GM21367 (cell line): ENCODE data around the gene KLHL18.
"Not testable (repeated sequence)": the region's sequence is repeated elsewhere in the genome, so short reads cannot be mapped to it uniquely, and the experiment has no call there.

Source experiments
- ATAC-seq: cut with Tn5 transposase; IDR thresholded peaks from one replicate; pipeline ENCODE4 v1.9.1; 2021; ENCODE audit not compliant: unreplicated experiment

KLHL18 gene

GRCh38 chr3:47282424-47283192, at the start of gene KLHL18, which contains the start of gene KIF9:
TSS of gene KLHL18 (plus strand) at chr3:47282944. CDS start at chr3:47282966, 22 bp downstream.
TSS of gene KIF9 (minus strand) at chr3:47282799. CDS start at chr3:47277374, 5,425 bp downstream.
- peak; percentile 66 for ATAC-seq

DNA sequence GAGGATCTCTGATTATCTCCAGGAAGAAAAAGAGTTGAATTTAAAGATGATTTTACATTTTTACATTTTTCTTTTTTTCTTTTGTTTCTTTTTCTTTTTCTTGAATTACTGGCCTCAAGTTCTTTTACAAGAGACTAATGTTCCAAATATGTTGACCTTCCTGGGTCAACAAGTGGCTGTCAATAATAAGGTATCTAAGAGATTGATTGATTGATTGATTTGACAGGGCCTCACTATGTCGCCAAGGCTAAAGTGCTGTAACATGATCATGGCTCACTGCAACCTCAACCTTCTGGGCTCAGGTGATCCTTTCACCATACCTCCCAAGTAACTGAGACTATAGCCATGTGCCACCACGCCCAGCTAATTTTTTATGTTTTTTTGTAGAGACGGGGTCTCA, 44.7 kb upstream of the KLHL18 start:
- ATAC-seq: no peak

DNA sequence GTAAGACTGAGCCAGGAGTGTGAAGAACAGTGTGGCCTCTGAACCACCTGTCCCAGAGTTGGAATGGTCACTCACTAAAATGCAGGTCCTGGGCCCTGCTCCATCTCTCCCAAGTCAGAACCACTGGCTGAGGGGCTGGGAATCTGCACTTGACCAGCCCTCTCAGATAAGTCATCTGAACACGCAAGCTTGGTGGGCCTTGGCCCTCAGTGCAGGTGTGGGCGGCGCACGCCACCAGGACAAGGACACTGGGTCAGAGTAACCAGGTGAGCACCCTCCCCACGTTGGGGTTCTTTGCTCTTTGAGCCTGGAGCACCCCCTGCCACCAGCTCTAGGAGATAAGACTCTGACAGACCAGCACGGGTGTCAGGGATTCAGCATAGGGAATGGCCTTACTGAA, 42.8 kb upstream of the KLHL18 start:
- no peak for ATAC-seq

DNA sequence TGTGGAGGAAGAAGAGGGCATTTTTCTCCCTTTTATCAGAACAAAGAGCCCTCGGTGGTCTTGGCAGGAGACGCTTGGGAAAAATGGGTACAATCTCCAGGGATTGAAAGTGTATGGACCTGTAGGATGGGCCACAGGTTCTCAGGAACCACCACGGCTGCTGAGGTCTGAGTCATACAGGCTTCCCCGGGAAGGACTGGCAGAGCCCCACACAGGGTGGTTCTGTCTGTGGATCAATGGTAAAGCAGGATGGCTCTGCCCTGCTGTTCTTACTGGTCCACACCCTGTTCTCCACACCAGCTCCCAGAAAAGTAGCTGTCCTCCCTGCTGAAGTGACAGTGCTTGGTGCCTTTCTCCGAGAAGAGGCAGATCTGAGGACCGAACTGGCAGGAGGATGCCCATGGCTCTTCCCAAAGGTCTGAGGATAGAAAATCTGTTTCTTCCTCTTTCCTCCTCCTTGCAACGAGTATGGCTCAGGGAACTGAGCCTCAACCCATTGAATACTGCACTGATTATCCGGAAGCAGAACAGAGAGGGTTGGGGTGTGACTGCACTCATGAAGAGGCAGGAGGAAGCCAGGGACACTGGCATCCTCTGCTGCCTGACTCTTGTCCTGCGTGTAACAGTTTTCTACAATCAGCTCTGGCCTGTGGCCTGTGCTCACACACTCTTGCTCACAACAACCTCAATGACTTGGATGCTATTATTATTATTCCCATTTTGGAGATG, 39.2 kb upstream of the KLHL18 start:
- ATAC-seq: no peak

DNA sequence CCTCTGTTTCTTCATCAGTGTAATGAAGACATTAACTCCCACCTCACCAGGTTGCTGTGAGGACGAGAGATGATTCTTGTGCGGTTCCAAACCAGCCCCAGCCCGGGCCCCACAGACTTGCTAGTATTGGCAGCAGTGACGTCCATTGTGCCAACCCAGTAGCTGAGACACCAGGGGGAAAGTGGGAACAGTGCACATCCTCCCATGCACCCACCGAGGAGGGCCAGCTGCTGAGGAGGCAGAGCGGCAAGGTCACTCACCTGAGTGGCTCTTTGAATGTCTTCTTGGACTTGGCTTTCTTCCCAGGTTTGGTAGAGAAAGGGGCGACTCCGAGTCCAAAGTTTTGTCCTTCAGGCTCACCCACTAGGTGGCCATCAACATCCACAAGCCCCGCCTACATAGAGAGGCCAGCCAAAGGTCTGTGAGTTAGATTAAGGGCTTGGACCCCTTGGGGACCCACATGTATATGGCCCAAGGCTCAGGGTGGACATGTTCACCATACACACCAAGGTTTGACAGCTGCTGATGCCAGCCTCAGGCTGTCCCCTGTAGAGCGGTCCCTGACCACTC, 38.1 kb upstream of the KLHL18 start:
- ATAC-seq: no peak

GRCh38 chr3:47245271-47245670, 37.5 kb upstream of the KLHL18 start:
- ATAC-seq: no peak

DNA sequence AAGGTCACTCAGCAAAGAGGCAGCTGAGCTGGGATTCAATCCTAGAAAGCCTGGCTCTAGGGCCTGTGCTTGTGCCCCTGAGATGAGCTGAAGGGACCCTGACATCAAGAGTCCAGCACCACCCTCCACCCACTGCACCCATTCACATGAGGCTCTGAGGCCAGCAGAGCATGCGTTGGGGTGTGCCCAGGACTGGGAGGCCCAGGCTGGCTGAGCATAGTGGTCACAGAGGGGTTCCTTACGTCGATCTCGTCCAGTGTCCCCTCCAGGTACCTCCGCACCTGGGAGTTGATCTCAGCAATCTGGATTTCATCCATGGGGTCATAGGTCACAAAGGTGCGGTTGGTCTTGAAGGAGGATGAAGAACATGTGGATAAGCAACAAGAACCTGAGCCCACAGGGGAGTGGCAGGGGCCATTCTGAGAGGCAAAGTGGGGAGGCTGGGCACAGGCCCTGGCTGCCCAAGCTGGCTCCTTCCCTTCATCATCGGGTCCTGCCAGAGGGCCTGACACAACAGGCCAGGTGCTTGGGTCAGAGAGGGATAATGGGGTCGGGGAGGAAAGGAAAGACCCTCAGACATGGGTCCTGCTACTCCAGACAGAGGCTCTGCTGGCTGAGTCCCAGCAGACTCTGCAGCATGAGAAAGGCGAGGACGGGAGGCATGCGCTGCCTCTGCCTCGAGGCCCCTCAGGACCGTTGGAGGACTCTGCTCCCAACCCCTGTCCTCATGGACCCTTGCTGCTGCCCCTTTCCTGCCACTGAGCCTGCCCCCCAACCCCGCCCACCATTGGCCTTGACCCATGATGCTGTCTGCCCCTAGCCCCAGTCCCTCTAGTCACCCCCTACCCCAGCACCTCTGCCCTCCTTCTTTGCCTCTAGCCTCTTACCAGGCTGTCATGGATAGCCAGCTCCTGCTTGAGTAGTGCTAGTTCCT, 35.3 kb upstream of the KLHL18 start:
- no peak for ATAC-seq

DNA sequence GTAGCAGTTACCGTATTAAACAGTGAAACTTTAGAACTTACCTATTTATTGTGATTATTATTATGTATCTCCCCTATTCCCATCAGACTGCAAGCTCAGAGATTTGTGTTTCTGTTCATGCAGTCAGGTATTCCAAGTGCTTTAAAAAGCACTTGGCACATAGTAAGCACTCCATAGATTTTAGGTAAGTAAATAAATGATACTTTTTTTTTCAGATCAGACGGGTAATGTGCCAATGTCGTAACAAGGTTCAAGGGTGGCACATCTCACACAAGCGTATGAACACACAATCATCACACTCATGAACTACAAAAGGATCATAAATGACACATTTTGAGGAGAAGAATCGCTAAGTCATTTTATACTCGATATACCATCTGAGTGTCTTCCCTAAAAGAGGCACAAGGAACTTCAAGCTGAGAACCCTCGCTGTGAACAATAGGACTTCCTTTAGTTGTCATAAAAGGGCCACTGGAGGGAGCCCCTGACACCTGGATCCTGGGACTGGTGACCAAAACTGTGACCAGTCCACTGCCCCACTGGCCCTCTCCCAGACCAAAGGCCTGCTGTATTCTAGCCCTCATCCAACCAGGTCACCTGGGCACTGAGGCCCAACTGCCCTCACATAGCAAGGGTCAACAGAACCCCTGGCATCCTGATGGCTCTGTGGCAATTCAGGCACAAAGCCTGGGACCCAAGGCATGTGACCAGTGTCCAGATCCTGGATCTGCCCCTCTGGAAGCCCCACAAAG, 32.3 kb upstream of the KLHL18 start:
- ATAC-seq: no peak

GRCh38 chr3:47251085-47251484, 31.7 kb upstream of the KLHL18 start:
- ATAC-seq: not testable (repeated sequence)

DNA sequence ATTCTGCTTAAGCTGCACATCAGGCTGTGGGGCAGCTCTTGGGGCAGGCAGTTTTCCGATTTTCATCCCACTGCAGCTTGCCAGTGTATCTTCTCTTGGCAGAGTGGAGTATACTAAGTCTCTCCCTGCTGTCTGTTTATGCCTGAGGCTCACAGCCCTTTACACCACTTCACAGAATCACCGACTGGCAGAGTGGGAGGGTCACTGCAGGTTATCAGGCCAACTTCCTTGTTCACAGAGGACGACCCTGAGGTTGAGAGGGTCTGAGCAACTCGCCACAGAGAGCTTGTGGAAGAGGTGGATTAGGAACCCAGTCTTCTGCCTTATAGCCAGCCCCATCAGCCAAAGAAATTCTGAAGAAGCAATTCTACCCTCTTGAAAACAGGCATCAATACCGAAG, 31.1 kb upstream of the KLHL18 start:
- ATAC-seq: no peak

GRCh38 chr3:47256331-47256730, 26.4 kb upstream of the KLHL18 start:
- not testable (repeated sequence) for ATAC-seq

DNA sequence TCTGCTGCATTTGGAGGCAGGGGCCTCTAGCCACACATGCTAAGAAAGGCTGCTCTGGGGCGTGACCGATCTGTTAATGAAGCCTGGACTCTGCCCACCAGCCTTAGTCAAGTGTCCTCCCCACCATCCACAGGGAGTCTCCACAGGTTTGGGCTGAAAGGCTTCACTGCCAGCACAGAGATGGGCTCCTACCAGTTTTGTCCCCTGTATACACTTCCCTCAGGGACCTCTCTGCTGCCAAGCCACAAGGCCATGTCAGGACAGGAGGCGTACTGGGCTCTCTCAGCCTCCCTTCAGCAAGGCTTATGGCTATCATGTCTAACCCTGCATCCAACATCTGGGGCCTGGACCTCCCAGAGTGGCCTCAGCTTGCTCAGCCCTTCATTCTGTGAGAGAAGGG, 23.6 kb upstream of the KLHL18 start:
- no peak for ATAC-seq

DNA sequence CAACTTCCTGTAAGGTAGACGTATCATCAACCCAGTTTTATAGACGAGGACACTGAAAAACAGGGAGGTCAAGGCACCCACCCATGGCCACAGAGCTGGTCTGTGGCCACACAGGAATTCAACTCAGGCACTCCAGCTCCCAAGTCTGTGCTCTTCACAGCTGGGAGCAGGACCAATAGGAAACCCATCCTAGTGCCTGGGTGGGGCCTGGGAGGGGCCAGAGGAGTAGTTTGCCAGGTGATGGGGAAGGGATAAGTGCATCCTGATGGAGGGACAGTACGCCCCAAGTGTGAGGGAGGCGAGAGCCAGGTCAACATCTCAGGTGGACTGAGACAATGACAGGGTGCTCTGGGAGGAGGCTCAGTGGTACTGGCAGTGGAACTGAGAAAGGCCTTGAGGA, 22.1 kb upstream of the KLHL18 start:
- no peak for ATAC-seq

GRCh38 chr3:47261301-47261700, 21.4 kb upstream of the KLHL18 start:
- no peak for ATAC-seq

DNA sequence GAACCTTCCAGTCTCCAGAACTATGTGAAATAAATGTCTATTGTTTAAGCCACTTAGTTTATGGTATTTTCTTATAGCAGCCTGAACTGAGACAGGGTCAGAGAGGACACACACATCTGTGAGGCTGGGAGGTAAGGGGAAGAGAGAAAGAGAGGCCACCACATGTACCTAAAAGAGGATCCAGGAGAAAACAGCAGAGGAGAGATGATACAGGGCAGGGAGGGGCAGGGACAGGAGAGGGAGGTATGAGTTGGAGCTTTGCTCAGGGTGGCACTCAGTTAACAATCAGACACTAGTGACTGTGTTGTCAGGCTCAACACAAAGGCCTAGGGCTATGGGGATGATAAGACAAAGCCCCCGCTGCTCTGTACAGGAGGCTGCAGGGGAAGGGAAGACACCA, 17.7 kb upstream of the KLHL18 start:
- no peak for ATAC-seq

- ATAC-seq: no peak
These were observed 16.9 kb upstream of the KLHL18 start for GRCh38 chr3:47265725-47266428.

- ATAC-seq: no peak
These were observed 15.8 kb upstream of the KLHL18 start for GRCh38 chr3:47266709-47267489.

DNA sequence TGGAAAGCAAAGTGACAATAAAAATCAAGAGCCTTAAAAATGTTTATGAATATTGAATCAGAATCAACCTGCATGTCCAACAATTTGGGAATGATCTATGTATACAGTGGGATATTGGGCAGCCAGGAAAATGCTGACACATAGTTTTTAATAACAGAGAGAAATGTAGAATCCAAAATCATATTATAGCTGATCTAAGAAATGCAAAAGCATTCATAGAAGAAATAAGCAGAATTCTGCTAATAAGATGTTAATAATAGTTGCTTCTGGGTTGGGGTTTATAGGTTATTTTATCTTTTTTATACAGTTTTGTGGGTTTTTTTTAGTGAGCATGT, 15.3 kb upstream of the KLHL18 start:
- ATAC-seq: no peak

DNA sequence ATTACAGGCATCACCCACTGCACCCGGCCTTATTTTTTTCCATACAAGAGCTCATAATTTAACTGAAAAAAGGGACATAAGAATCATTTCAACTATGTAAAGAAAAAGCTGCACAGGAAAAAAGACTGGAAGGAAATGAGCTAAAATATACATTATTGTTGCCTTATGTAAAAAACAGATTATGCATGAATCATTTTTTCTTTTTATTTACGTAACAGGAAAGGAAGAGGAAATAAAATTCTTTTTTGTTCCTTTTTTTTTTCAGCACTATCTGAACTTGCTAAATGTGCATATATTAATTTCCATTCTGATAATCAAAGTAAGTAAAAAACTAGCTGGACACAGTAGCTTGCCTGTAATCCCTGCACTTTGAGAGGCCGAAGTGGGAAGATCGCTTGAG, 12.2 kb upstream of the KLHL18 start:
- ATAC-seq: no peak
